ENCODE data around the gene AURKA.

DNA sequence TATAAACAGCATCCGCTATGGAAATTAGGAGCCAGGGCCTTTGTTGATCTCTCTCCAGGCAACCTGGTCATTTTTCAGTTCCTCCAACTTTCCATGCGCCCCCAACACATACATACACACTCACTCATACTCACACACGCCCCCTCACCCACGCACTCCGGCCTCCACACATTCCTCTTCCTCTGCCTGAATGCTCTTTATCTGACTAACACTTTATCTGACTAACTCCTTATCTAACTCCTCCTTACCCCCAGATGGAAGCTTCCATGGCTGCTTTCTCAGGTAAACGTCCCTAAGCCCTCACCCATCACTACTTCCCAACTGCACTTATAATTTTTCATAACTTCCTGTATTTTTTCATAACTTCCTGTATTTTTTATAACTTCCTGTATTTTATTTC lies 37.5 kb upstream of the AURKA start:
- TF ChIP-seq, protein P1, sequence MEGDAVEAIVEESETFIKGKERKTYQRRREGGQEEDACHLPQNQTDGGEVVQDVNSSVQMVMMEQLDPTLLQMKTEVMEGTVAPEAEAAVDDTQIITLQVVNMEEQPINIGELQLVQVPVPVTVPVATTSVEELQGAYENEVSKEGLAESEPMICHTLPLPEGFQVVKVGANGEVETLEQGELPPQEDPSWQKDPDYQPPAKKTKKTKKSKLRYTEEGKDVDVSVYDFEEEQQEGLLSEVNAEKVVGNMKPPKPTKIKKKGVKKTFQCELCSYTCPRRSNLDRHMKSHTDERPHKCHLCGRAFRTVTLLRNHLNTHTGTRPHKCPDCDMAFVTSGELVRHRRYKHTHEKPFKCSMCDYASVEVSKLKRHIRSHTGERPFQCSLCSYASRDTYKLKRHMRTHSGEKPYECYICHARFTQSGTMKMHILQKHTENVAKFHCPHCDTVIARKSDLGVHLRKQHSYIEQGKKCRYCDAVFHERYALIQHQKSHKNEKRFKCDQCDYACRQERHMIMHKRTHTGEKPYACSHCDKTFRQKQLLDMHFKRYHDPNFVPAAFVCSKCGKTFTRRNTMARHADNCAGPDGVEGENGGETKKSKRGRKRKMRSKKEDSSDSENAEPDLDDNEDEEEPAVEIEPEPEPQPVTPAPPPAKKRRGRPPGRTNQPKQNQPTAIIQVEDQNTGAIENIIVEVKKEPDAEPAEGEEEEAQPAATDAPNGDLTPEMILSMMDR (IDR thresholded peaks at IDR 0.05): no peak
- TF ChIP-seq POLR2AphosphoS5 (IDR thresholded peaks at IDR 0.05) (no peak), POLR2A (IDR thresholded peaks at IDR 0.05) (no peak), EP300 (IDR thresholded peaks at IDR 0.05) (no peak)
